C4-2B (cell line): ENCODE measurements around the gene SERPINA6.

Source experiments
- CTCF ChIP-seq: fragments of 450-650 bp; conservative IDR thresholded peaks from 2 replicates; pipeline ENCODE4 v1.5.1; 2017; ENCODE audit warnings: mild to moderate bottlenecking
- ZFX ChIP-seq: fragments of 450-650 bp; IDR thresholded peaks from 2 replicates; pipeline ENCODE4 v1.6.1; 2017

GRCh38 chr14:94288610-94289465 is 34.3 kb downstream of the SERPINA6 start:
- TF ChIP-seq CTCF (no peak), ZFX (no peak)
